ENCODE results near the gene GRIP2.
A peak's percentile ranks its signal among the peaks of the same experiment; 100 is the strongest.

The GRIP2 gene

GRCh38 chr3:14561051-14561960 lies 21.2 kb upstream of the GRIP2 start:
- no peak for DNase-seq (ENCODE audit: low spot score)

- DNase-seq (ENCODE audit: low spot score) = no peak
Measured at GRCh38 chr3:14560110-14560509, 20.0 kb upstream of the GRIP2 start.

GRCh38 chr3:14558029-14558428 lies 17.9 kb upstream of the GRIP2 start:
- DNase-seq (ENCODE audit: low spot score) = no peak

GRCh38 chr3:14555835-14556234 lies 15.7 kb upstream of the GRIP2 start:
- DNase-seq (ENCODE audit: low spot score) = peak; percentile 46

GRCh38 chr3:14554715-14555114 lies 14.6 kb upstream of the GRIP2 start:
- no peak for DNase-seq (ENCODE audit: low spot score)

- DNase-seq (ENCODE audit: low spot score) = no peak
Measured at GRCh38 chr3:14553871-14554270, 13.7 kb upstream of the GRIP2 start.

- DNase-seq (ENCODE audit: low spot score) = no peak
Measured at GRCh38 chr3:14552717-14553116, 12.6 kb upstream of the GRIP2 start.

- DNase-seq (ENCODE audit: low spot score) = no peak
Measured at GRCh38 chr3:14552041-14552648, 12.0 kb upstream of the GRIP2 start.

GRCh38 chr3:14550651-14551611 lies 10.8 kb upstream of the GRIP2 start:
- DNase-seq (ENCODE audit: low spot score) = no peak

GRCh38 chr3:14550181-14550580 lies 10.0 kb upstream of the GRIP2 start:
- DNase-seq (ENCODE audit: low spot score) = no peak

- DNase-seq (ENCODE audit: low spot score) = peak; percentile 26
Measured at GRCh38 chr3:14549256-14549919, 9.2 kb upstream of the GRIP2 start.

- DNase-seq (ENCODE audit: low spot score) = peak; percentile 50
Measured at GRCh38 chr3:14548321-14548729, 8.2 kb upstream of the GRIP2 start.

- no peak for DNase-seq (ENCODE audit: low spot score)
Measured at GRCh38 chr3:14547693-14548092, 7.6 kb upstream of the GRIP2 start.

GRCh38 chr3:14546041-14546440 lies 5.9 kb upstream of the GRIP2 start:
- DNase-seq (ENCODE audit: low spot score) = no peak

- DNase-seq (ENCODE audit: low spot score) = no peak
Measured at GRCh38 chr3:14545251-14545635, 5.1 kb upstream of the GRIP2 start.

GRCh38 chr3:14544282-14545250 lies 4.4 kb upstream of the GRIP2 start:
- DNase-seq (ENCODE audit: low spot score) = no peak

- no peak for DNase-seq (ENCODE audit: low spot score)
Measured at GRCh38 chr3:14543446-14543845, 3.3 kb upstream of the GRIP2 start.

GRCh38 chr3:14542656-14543055 lies 2.5 kb upstream of the GRIP2 start:
- no peak for DNase-seq (ENCODE audit: low spot score)

- no peak for DNase-seq (ENCODE audit: low spot score)
Measured at GRCh38 chr3:14541646-14542045, 1.5 kb upstream of the GRIP2 start.

GRCh38 chr3:14540821-14541385 lies 761 bp upstream of the GRIP2 start:
- no peak for DNase-seq (ENCODE audit: low spot score)
